HG03045 (cell line): ENCODE measurements around the gene ANLN.

Source experiments
- ATAC-seq: cut with Tn5 transposase; IDR thresholded peaks from one replicate; pipeline ENCODE4 v1.9.1; 2021; ENCODE audit warnings: mild to moderate bottlenecking, moderate library complexity; ENCODE audit not compliant: unreplicated experiment

Gene ANLN

DNA sequence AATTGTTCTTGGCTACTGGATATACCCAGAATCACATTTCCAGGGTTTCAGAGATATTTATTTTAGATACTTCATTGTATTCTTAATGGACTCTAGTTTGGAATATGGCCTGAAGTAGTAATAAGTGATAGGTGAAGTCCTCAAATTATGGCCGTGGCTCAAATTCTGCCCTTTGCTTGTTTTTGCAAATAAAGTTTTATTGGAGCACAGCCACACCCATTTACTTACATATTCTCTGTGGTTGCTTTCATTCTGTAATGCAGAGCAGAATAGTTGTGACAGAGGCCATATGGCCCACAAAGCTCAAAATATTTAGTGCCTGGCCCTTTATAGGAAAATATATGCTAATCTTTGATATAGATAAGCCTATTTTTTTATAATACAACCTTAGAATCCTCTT lies 19.5 kb downstream of the ANLN start:
- no peak for ATAC-seq

DNA sequence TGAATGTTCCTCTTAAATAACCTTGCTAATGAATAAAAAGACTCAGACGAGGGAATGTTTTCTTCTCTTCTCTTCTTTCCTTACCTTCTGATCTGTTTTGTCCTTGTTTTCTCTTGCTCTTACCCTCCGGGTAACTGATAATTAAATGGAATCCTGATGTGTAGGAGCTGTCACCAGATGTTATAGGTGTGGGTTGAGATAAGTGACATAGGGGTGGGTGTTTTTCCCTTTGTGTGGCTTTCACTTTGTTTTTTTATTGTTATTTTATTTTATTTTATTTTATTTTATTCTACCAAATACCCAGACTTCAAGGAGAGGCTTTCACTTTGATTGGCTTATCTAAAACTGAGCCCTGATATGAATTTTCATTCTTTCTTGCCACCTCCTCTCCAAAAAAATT lies 25.5 kb downstream of the ANLN start:
- no peak for ATAC-seq

- ATAC-seq: no peak
Observed at GRCh38 chr7:36416251-36416650, 26.6 kb downstream of the ANLN start.

GRCh38 chr7:36420307-36420706 lies 30.6 kb downstream of the ANLN start:
- no peak for ATAC-seq

GRCh38 chr7:36422072-36422471 lies 32.4 kb downstream of the ANLN start:
- no peak for ATAC-seq

DNA sequence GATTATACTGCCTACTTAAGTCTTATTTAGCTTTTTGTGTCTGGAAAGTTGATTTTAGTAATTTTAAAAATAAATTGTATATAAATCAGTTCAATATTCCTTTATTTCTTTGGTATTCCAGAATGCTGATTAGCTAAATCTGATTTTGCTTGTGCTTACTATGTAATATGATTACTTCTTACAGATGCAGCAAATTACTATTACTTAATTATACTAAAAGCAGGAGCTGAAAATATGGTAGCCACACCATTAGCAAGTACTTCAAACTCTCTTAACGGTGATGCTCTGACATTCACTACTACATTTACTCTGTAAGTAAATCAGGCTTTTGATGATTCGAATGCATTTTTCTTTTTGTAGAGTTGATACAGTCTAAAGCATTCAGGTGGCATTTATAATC lies 34.0 kb downstream of the ANLN start:
- no peak for ATAC-seq

- ATAC-seq: no peak
Observed at GRCh38 chr7:36430186-36430585, 40.5 kb downstream of the ANLN start.

GRCh38 chr7:36430881-36431280 lies 41.2 kb downstream of the ANLN start:
- ATAC-seq: no peak

GRCh38 chr7:36438211-36438610 lies 48.5 kb downstream of the ANLN start:
- no peak for ATAC-seq

GRCh38 chr7:36439624-36440023 lies 50.0 kb downstream of the ANLN start:
- ATAC-seq: no peak

DNA sequence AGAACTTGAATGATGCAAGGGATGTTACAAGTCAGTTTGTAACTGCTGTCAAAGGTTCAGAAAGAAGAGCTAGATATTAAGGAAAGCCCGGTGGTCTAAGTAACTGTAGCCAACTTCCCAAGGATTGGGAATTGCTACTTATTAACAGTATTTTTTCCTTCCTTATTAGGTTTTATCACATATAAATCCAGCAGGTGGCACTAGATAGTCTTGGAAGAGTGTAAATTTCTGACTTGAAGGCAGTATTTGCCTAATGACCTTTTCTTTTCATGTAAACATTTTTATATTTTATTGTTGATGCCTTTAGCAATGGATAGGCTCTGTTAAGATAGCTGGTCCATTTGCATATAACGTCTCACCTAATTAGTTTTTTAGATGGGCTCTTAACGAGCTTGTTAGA lies 51.2 kb downstream of the ANLN start:
- no peak for ATAC-seq

GRCh38 chr7:36441344-36442022 lies 51.8 kb downstream of the ANLN start:
- no peak for ATAC-seq

DNA sequence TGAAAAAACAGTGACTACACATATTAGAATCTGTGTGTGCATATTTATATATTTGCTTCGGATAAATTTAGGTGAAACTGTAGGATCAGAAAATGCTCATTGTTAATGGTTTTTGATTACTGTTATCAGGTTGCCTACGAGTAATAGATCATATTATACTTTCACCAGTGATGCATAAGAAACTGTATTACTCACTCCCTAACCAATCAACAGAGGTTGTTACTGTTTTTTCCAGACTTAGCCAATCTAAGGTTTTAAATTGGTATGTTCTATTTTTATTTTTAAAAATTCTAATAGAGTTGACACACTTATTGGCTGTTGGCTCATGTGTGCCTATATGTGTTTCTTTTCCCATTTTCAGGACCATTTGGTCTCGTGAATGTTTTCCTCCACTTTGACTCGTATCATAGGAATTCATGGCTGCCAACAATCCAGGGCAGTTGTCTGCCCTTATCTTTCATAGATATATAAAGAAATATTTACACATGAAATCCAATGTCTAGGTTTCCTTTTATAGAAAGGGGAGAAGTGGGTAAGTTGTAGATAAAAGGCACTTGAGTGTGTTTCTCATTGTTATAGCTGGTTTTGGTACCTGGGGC lies 59.2 kb downstream of the ANLN start:
- no peak for ATAC-seq

- no peak for ATAC-seq
Observed at GRCh38 chr7:36449685-36450084, 60.0 kb downstream of the ANLN start.

DNA sequence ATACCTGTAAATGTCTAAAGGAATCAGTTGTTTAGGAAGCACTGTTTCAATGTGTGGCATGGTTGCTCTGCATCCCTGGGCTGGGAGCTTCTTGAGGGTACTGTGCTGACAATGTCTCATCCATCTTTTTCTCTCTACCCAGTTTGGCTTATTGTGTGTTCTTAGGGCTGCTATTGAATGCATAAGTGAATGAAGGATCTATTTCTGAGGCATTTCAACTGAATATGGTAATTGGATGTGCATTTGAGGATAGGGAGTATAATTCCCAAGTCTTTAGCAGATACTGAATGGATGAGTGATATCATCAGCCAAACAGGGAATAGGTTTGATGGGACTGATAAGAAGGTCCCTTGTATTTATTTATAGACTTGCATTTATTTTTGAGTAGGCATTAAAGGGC lies 64.1 kb downstream of the ANLN start:
- no peak for ATAC-seq

DNA sequence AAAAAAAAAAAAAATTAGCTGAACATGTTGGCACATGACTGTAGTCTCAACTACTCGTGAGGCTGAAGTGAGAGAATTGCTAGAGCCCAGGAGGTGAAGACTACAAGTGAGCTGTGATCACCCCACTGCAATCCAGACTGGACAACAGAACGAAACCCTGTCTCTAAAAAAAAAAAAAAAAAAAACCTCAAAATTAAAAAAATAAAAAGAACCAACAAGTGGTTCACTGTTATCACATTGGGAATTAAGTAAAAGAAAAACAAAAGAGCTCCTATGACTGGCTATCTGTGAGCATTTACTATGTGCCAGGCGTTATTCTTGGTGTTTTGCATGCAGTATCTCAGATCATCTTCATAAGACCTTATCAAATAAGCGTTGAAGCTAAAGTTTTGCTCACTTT lies 66.0 kb downstream of the ANLN start:
- ATAC-seq: no peak

GRCh38 chr7:36456138-36456537 lies 66.5 kb downstream of the ANLN start:
- no peak for ATAC-seq

GRCh38 chr7:36456548-36456947 lies 66.9 kb downstream of the ANLN start:
- ATAC-seq: no peak

DNA sequence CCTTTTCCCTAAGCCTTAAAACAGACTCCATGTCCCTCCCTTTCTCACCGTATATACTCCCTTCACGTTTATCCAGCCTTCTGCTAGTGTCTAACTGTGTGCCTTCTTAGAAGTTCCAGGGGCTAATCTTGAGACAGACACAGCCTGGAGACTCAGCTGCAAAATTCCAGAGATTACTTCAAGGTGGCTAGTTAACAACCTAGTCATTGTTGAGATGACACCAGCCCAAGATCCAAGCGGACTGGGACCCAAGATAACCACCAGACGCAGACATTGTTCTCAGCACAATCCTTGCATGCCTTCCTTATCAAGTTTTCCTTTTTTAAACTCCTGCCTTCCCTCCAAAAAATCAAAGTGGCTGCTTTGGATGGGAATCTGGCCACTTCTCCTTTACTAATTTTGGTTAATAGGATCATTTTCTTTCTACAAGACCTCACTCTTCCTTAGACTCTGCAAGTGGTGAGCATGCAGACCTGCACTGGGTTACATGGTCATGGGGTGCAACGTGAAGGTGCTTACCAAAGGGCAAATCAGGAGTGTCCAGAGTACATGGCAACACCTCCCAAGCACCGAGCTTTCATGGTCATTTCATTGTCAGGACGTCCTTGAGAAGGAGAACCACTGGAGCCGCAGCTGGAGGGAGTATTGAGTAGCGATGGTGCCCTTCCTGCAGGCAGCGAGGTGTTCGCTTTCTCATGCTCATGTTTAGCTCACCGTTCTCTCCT lies 69.7 kb downstream of the ANLN start:
- no peak for ATAC-seq

- no peak for ATAC-seq
Observed at GRCh38 chr7:36460811-36461429, 71.3 kb downstream of the ANLN start.

GRCh38 chr7:36462551-36463137 lies 73.0 kb downstream of the ANLN start:
- no peak for ATAC-seq

DNA sequence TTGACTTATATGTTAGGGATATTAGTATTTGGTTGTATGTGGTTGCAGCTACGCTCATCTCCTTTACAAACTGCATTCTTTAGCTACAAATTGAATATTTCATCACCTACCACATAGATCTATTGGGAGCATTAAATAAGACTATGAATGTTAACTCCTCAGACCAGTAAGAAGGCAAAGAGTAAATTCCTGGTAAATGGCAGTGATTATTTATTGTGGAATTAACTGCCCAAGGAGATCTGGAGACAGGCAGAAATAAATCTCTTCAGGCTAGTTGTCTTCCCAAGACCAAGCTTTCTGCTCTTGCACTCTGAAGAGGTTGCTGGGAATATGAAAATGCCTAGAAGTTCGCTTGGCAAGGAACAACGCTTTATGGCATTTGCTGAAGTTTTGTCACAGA lies 74.6 kb downstream of the ANLN start:
- no peak for ATAC-seq
